LoVo (cell line): ENCODE data around the gene AFTPH.

ENCODE experiments used
- DNase-seq: peaks from one replicate; pipeline ENCODE4 v3.0.0-alpha.2; 2016; ENCODE audit warnings: low spot score

AFTPH gene

GRCh38 chr2:64612575-64613195 lies 88.6 kb downstream of the AFTPH start:
- no peak for DNase-seq

DNA sequence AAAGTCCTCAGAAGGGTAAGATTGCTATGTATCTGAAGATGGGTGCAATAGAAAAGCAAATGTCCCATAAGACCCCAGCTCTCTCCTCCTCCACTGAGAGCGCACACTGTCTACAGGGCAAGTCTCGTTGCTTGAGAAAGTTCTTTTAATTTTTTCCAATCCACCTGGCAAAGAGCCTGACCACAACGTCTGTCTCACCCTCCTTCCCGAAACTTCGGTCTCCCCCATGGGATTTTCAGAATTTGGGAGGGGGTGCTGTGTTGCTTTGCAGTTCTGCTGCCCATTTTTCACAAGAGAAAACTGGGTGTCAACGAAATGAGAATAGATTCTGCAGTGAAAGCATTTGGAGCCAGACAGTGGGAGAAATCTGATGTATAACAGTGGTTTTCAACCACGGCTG lies 89.1 kb downstream of the AFTPH start:
- no peak for DNase-seq

GRCh38 chr2:64615192-64615763 lies 91.2 kb downstream of the AFTPH start:
- no peak for DNase-seq

GRCh38 chr2:64615844-64616536 lies 91.9 kb downstream of the AFTPH start:
- no peak for DNase-seq

GRCh38 chr2:64617631-64618151 lies 93.6 kb downstream of the AFTPH start:
- no peak for DNase-seq

DNA sequence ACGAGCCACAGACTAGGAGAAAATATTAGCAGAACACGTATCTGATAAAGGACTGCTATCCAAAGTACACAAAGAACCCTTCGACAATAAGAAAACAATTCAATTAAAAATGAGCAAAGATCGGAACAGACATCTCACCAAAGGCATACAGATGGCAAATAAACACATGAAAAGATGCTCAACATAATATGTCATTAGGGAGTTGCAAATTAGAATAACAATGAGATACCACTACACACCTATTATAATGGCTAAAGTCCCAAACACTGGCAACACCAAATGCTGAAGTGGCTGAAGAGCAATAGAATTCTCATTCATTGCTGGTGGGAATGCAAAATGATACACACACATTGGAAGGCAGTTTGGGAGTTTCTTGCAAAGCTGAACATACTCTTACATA lies 96.5 kb downstream of the AFTPH start:
- no peak for DNase-seq

DNA sequence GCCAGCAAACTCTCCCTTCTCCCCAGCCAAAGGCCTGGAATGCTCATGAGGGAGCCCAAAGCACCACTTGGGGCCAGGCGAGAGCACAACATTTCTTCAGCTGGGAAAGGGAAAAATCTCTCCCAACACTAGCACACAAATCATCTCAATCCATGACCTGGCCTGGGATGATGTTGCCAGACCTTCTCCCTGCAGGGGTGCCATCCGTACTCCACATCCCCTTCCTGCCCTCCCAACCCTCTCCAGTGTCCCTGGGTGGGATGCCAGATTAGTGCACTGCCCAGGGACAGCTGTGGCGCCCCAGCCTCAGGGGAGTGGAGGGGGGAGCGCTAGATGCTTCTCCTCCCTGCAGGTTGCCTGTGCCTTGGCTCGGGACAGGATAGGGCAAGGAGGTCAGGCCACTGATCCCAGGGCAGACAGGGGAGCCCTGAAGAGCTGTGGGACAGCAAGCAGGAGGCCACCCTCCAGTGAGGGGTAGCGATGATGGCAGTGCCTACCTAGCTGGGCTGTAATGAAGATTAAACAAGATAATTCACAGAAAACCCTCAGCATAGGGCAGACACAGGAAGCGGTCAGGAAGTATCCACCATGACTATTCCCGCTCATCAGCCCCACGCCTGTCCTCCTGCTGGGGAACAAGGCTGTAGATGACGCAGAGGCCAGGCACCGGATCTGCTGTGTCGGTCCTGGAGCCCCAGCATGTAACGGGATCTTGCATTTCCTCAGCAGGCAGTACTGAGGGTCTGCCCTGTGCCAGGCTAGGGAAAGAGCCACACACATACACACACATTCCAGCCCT lies 98.5 kb downstream of the AFTPH start:
- DNase-seq: no peak

- no peak for DNase-seq
These were observed 99.2 kb downstream of the AFTPH start for GRCh38 chr2:64623242-64623850.

DNA sequence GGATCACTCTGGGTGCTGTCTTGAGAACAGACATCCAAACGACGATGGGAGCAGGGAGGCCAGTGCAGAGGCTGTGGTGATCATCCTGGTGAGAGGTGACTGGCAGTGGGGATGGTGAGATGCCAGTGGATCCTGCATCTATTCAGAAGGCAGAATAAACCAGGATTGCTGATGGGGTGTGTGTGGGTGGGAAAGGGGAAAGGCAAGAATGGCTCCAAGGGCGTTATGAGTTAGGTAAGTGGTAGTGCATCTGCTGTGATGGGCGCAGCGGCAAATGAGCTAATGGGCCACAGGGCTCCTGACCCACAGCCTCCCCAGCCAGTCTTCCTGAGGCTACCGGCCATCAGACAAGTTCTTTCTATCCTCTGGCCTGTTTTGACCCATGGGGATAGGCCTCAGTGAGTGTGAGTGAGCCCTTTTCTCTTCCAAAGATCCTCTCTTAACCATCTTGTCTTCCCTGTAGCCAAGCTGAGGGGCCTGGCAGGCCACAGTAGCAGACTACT lies 100.0 kb downstream of the AFTPH start:
- DNase-seq: no peak

- no peak for DNase-seq
These were observed 100.7 kb downstream of the AFTPH start for GRCh38 chr2:64624862-64625261.

DNA sequence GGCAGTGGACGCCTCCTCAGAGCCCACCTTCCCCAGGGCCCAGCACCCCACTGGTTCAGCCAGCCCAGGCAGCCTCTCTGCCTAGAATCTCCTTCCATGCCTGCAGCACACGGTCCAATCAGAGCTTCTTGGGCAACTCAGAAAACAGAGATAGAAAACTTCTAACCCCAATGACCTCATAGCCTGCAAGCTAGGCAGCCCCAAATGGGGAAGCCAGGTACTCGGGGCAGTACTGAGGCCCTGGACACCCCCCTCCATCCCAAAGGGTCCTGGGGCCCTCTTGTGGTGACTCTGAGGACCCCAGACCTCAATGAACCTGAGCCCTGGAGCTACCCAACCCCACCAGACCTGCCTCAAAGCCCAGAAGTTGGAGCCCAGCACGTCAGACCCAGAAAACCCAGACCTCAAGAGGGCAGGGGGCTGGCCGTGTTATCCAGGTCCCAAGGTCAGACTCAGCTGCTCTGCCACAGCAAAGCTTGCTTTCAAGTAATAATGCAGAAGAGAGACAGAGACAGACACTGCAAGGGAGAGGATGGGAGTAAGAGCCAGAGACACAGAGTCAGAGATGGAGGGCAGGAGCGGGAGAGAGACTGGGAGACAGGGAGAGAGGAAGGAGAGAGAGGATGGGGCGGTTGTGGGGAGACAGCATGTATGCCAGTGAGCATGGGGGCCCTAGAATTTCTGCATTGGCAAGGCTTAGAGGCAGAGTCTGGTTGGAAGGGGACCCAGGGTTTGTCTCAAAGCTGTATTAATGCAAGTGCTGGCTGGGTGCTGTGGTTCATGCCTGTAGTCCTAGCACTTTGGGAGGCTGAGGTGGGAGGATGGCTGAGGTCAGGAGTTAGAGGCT lies 101.4 kb downstream of the AFTPH start:
- no peak for DNase-seq

- DNase-seq: no peak
These were observed 102.2 kb downstream of the AFTPH start for GRCh38 chr2:64626146-64626809.

DNA sequence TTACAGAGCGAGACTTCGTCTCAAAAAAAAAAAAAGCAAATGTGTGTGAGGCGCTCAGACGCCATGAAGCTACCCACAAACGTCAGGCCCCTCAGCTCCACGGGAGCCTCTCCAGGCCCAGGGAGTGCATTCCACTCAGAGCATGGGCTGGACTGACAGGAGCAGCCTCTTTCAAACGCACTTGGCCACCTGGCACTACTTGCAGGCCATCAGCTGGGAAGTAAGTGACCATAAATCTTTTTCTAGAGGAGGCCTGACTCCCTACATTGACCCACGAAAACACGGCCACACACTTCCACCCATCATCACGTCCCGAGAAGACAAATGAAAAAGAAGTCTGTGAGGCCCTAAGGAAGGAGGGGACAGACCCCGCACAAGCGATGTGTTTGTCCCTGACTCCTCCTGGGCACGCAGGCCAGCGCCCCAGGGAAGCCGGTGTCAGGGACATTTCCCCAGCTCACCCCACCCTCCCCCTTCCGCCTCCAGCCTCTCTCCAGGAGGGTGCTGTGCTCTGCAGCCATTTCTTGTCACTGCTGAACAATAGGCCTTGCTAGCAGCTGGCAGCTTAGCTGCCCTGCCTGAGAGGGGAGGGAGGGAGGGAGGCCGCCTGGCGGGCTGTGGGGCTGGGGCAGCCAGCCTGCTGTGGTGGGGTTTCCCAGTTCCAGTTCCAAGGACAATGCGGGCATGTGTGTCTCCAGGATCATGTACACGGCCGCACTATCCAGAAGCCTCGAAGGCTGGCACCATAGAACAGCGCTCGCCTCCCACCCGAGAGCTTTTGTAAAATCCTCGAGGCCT lies 103.0 kb downstream of the AFTPH start:
- DNase-seq: no peak

DNA sequence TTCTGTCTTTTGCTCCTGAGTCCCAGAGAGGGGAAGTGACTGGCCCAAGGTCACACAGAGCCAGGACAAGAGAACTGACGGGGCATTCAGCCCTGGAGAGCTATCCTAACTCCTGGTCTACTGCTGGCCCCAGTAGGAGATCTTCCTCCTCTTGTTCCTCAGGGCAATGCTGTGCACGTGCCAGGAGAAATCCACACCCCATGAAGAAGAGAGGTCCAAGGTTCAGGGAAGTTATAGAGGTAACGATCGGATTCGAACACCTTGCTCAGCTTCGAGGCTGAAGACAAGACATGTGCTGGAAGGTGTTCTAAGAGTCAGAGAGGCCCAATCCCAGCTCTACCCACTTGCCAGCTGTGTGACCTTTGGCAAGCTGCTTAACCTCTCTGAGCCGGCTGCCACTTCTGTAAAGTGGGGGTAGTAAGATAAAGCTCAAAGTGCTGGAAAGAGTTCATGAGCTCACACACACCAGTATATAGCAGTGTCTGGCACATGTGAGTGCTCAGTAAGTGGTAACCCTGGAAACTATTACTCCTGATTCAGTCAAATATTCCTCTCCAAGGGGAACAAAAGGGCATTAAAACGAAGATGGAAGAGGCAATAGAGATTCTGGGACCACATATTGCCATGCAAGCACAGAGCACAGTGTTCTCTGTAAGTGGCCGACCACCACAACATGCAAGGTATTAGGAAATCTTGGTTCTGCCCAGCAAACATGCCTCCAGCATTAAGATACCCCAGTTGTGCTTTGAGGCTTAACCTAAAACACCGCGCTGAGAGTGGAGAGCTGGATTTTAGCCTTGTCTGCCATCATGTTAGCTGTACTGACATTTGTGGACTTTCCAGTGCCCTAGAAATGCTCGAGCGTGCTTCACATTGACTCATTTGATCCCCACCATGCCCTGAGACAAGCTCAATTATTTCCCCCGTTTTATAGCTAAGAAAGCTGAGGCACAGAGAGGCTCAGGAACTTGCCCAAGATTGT lies 104.0 kb downstream of the AFTPH start:
- no peak for DNase-seq

- no peak for DNase-seq
These were observed 105.2 kb downstream of the AFTPH start for GRCh38 chr2:64629329-64629781.

GRCh38 chr2:64629875-64630274 lies 105.7 kb downstream of the AFTPH start:
- DNase-seq: no peak

GRCh38 chr2:64630752-64631151 lies 106.6 kb downstream of the AFTPH start:
- no peak for DNase-seq

GRCh38 chr2:64631771-64632170 lies 107.6 kb downstream of the AFTPH start:
- DNase-seq: no peak
